HG02870 (cell line): Measurements from ENCODE around the gene NAT10.

Experiments
- ATAC-seq: cut with Tn5 transposase; IDR thresholded peaks from one replicate; pipeline ENCODE4 v1.9.1; 2021; ENCODE audit warnings: mild to moderate bottlenecking, moderate library complexity; ENCODE audit not compliant: unreplicated experiment

Gene NAT10

GRCh38 chr11:34105957-34106504 is 602 bp downstream of the NAT10 start:
- ATAC-seq: no peak

- no peak for ATAC-seq
Measured at GRCh38 chr11:34111722-34112270, 6.4 kb downstream of the NAT10 start.

- ATAC-seq: no peak
Measured at GRCh38 chr11:34114014-34114413, 8.6 kb downstream of the NAT10 start.

GRCh38 chr11:34114471-34114870 is 9.0 kb downstream of the NAT10 start:
- ATAC-seq: no peak

- ATAC-seq: no peak
Measured at GRCh38 chr11:34120651-34121050, 15.2 kb downstream of the NAT10 start.

GRCh38 chr11:34124885-34125668 is 19.6 kb downstream of the NAT10 start:
- no peak for ATAC-seq

- no peak for ATAC-seq
Measured at GRCh38 chr11:34126959-34127848, 21.8 kb downstream of the NAT10 start.

- ATAC-seq: no peak
Measured at GRCh38 chr11:34128824-34129223, 23.4 kb downstream of the NAT10 start.

- ATAC-seq: no peak
Measured at GRCh38 chr11:34132261-34132965, 27.0 kb downstream of the NAT10 start.

- ATAC-seq: peak; percentile 80
Measured at GRCh38 chr11:34134765-34135164, 29.3 kb downstream of the NAT10 start.

- no peak for ATAC-seq
Measured at GRCh38 chr11:34135439-34135838, 30.0 kb downstream of the NAT10 start.

GRCh38 chr11:34136420-34136819 is 31.0 kb downstream of the NAT10 start:
- ATAC-seq: no peak

GRCh38 chr11:34139346-34139745 is 33.9 kb downstream of the NAT10 start:
- no peak for ATAC-seq

- ATAC-seq: no peak
Measured at GRCh38 chr11:34140149-34140548, 34.7 kb downstream of the NAT10 start.

- no peak for ATAC-seq
Measured at GRCh38 chr11:34143048-34143447, 37.6 kb downstream of the NAT10 start.

- ATAC-seq: peak; percentile 65
Measured at GRCh38 chr11:34145073-34145472, 39.6 kb downstream of the NAT10 start.

- ATAC-seq: peak; percentile 58
Measured at GRCh38 chr11:34145847-34146381, 40.5 kb downstream of the NAT10 start.

- no peak for ATAC-seq
Measured at GRCh38 chr11:34146411-34146810, 41.0 kb downstream of the NAT10 start.

GRCh38 chr11:34146866-34147265 is 41.4 kb downstream of the NAT10 start:
- no peak for ATAC-seq

- no peak for ATAC-seq
Measured at GRCh38 chr11:34147581-34147980, 42.2 kb downstream of the NAT10 start.
